Endothelial cell of umbilical vein (primary cell): ENCODE results near the gene ZNF184. TPM values are rescaled to one million over a fixed set of nuclear protein-coding genes. Genes with fewer than 3 reads are reported as not detected.

Experiments
- BruUV-seq: library from RNA; stranded (reverse); fragments of 400-500 nt; replicated peaks from 2 replicates; lab custom pipeline; 2021; lab: Mats Ljungman, UMichigan
- CTCF ChIA-PET: fragments of 300-600, 350-600 bp; sonication (Branson Sonifier 250); formaldehyde crosslinking; loops from one replicate; lab custom pipeline; 2021; ENCODE audit warnings: antibody characterized with exemption, inconsistent platforms; lab: Charles Lee
- POLR2A ChIA-PET: fragments of 300-600, 350-600 bp; sonication (Branson Sonifier 250); formaldehyde crosslinking; loops from one replicate; lab custom pipeline; 2021; ENCODE audit warnings: antibody characterized with exemption, inconsistent platforms; lab: Charles Lee
- DNase-seq: peaks from one replicate; pipeline ENCODE4 v3.0.0-alpha.2; 2011; ENCODE audit warnings: low read depth, low spot score
- FAIRE-seq: peaks from 2 replicates; lab custom pipeline; 2011; peaks lifted over from hg19 to GRCh38; lab: Jason Lieb, UNC
- H2AFZ ChIP-seq: 2 replicates; pipeline ENCODE4 v1.6.0; 2012; ENCODE audit warnings: low read depth, low read length, control low read depth, inconsistent platforms
- H3K27ac ChIP-seq: 2 replicates; pipeline ENCODE4 v1.5.1; 2011; ENCODE audit warnings: low read depth, mild to moderate bottlenecking, control low read depth, low read length, moderate library complexity; ENCODE audit not compliant: insufficient read depth
- H3K27me3 ChIP-seq, 2 experiments: 2 replicates each; pipeline versions ENCODE4 v1.6.0 to v1.6.1; 2011; ENCODE audit warnings: low read length in 2 of 2, mixed read lengths in 1 of 2; ENCODE audit not compliant: control insufficient read depth in 2 of 2, insufficient read depth in 2 of 2
- H3K36me3 ChIP-seq, 2 experiments: 2 replicates in 1 of 2; 3 replicates in 1 of 2; pipeline ENCODE4 v1.5.1; 2011; ENCODE audit warnings: low read length in 2 of 2, mild to moderate bottlenecking in 1 of 2, moderate library complexity in 1 of 2; ENCODE audit not compliant: control insufficient read depth in 2 of 2, insufficient read depth in 2 of 2; ENCODE audit errors: extremely low read depth in 1 of 2
- H3K4me1 ChIP-seq: 3 replicates; pipeline ENCODE4 v1.5.1; 2011; ENCODE audit warnings: mild to moderate bottlenecking, low read length; ENCODE audit not compliant: control insufficient read depth, insufficient read depth; ENCODE audit errors: extremely low read depth
- H3K4me2 ChIP-seq: 2 replicates; pipeline ENCODE4 v1.6.1; 2011; ENCODE audit warnings: low read length, control low read depth, mixed read lengths; ENCODE audit not compliant: insufficient read depth
- H3K4me3 ChIP-seq, 3 experiments: fragments of 200-600 bp in 1 of 3; sonication (generic), shearing (Covaris generic) in 1 of 3; replicated peaks in 1 of 3; 2 replicates each; pipeline ENCODE4 v1.5.1; 2011 to 2016; ENCODE audit warnings: control low read depth in 3 of 3, low read length in 3 of 3, mild to moderate bottlenecking in 2 of 3, inconsistent platforms in 1 of 3, low read depth in 1 of 3, moderate library complexity in 1 of 3; ENCODE audit not compliant: insufficient read depth in 1 of 3
- H3K79me2 ChIP-seq: 2 replicates; pipeline ENCODE4 v1.6.0; 2012; ENCODE audit warnings: low read length, inconsistent platforms; ENCODE audit not compliant: control insufficient read depth, insufficient read depth
- H3K9ac ChIP-seq: replicated peaks from 2 replicates; pipeline ENCODE3; 2011; ENCODE audit warnings: low read length, control low read depth; ENCODE audit not compliant: insufficient read depth; ENCODE audit errors: extremely low read depth
- H3K9me1 ChIP-seq: replicated peaks from 3 replicates; pipeline ENCODE4 v1.6.0; 2011; ENCODE audit warnings: mild to moderate bottlenecking, low read length; ENCODE audit not compliant: control insufficient read depth, insufficient read depth; ENCODE audit errors: extremely low read depth
- H3K9me3 ChIP-seq: replicated peaks from 2 replicates; pipeline ENCODE4 v1.5.1; 2012; ENCODE audit warnings: low read length, inconsistent platforms; ENCODE audit not compliant: control insufficient read depth, insufficient read depth
- H4K20me1 ChIP-seq: replicated peaks from 2 replicates; pipeline ENCODE3; 2011; ENCODE audit warnings: mild to moderate bottlenecking, low read length; ENCODE audit not compliant: control insufficient read depth, insufficient read depth; ENCODE audit errors: extremely low read depth
- CTCF ChIP-seq, 2 donors: IDR thresholded peaks; 1 replicate in 1 of 2; 2 replicates in 1 of 2; pipeline ENCODE4 v1.5.1; 2011; ENCODE audit warnings: low read length in 2 of 2, mild to moderate bottlenecking in 2 of 2, moderate library complexity in 2 of 2, control low read depth in 1 of 2, inconsistent platforms in 1 of 2, low read depth in 1 of 2; ENCODE audit not compliant: insufficient read depth in 1 of 2; ENCODE audit errors: extremely low read depth in 1 of 2
- EZH2 ChIP-seq: IDR thresholded peaks from 2 replicates; pipeline ENCODE4 v1.6.1; 2012; ENCODE audit warnings: borderline replicate concordance, low read depth, mild to moderate bottlenecking, moderate library complexity, low read length, inconsistent platforms; ENCODE audit not compliant: severe bottlenecking
- FOS ChIP-seq: IDR thresholded peaks from 2 replicates; pipeline ENCODE4 v1.6.1; 2011; ENCODE audit warnings: mild to moderate bottlenecking, low read length, moderate library complexity, borderline replicate concordance; ENCODE audit not compliant: insufficient read depth
- GATA2 ChIP-seq: IDR thresholded peaks from 2 replicates; pipeline ENCODE4 v1.7.0; 2011; ENCODE audit warnings: low read depth, mild to moderate bottlenecking, moderate library complexity, mixed read lengths, low read length; ENCODE audit not compliant: insufficient read length, insufficient read depth
- JUN ChIP-seq: IDR thresholded peaks from 2 replicates; pipeline ENCODE4 v1.6.1; 2011; ENCODE audit warnings: borderline replicate concordance, low read depth; ENCODE audit not compliant: insufficient read length, insufficient read depth
- MAX ChIP-seq: IDR thresholded peaks from 2 replicates; pipeline ENCODE4 v1.6.1; 2011; ENCODE audit not compliant: insufficient read depth, insufficient read length
- MYC ChIP-seq: IDR thresholded peaks from one replicate; pipeline ENCODE4 v1.6.1; 2011; ENCODE audit warnings: mild to moderate bottlenecking, low read depth, low read length
- POLR2A ChIP-seq: IDR thresholded peaks from 2 replicates; pipeline ENCODE4 v1.6.1; 2012; ENCODE audit warnings: low read depth, mild to moderate bottlenecking, control low read depth, low read length
- POLR2AphosphoS5 ChIP-seq: IDR thresholded peaks from 2 replicates; pipeline ENCODE4 v1.6.1; 2012; ENCODE audit warnings: low read depth, mild to moderate bottlenecking, control low read depth, low read length, moderate library complexity; ENCODE audit not compliant: insufficient read depth
- dilution Hi-C: fragments of 300-500 bp; cut with MboI; formaldehyde crosslinking; loops from one replicate; pipeline ENCODE4 v1.15.0; 2019; ENCODE audit warnings: low sequenced_read_pairs; ENCODE audit not compliant: extremely low pct_ligation_motif_present
- intact Hi-C: fragments of 100-400 bp; cut with micrococcal nuclease; formaldehyde crosslinking; loops from one replicate; pipeline ENCODE4 v1.10.0; 2022
- polyA plus RNA-seq, 4 experiments: library from polyadenylated mRNA; depleted of rRNA in 3 of 4; stranded (reverse) in 3 of 4; unstranded in 1 of 4; fragments of >200 nt; gene quantifications; 2 replicates each; pipeline versions ENCODE4 v1.2.1 to v1.2.3, GENCODE V29; 2011 to 2012; ENCODE audit warnings: missing spikeins in 1 of 4
- total RNA-seq: library from RNA; stranded (reverse); gene quantifications from 2 replicates; pipeline ENCODE4 v1.2.3, GENCODE V29; 2021

The ZNF184 gene
- total and polyA plus RNA-seq, 2 donors (not counting 3 experiments of a cell fraction or from before 2014, with no cell fraction given), result 1.6 to 6.5 TPM

DNA sequence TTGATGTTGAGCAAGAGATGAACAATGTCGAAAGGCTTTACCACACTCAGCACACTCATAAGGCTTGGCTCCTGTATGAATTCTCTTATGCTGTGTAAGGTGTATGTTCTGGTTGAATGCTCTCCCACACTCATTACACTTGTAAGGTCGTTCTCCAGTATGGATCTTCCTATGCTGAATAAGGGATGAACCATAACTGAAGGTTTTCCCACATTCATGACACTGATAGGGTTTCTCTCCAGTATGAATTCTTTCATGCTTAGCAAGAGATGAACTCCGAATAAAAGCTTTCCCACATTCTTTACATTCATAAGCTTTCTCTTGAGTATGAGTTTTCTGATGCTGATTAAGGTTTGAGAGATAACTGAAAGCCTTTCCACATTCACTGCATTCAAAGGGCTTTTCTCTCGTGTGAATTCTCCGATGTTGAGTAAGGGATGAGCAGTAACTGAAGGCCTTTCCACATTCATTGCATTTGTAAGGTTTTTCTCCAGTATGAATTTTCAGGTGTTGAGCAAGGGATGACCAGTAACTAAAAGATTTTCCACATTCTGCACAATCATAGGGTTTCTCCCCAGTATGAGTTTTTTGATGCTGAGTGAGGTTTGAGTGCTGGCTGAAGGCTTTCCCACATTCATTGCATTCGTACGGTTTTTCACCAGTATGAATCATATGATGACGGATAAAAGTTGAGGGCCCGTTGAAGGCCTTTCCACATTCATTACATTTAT lies 21.1 kb downstream of the ZNF184 start:
- no peak for DNase-seq
- no peaks in the 10 kb centered on the region for H3K27me3 ChIP-seq
- H3K27ac ChIP-seq, result no peak overlapping the region
- dilution Hi-C loops (no loop called here), intact Hi-C loops (no loop called here)
- TSS peak; percentile 4 for BruUV-seq
- CTCF ChIA-PET, result no interaction called here
- TF ChIP-seq GATA2, result no peak
- no peak for TF ChIP-seq POLR2AphosphoS5
- TF ChIP-seq MYC, result no peak
- no peak for TF ChIP-seq POLR2A
- TF ChIP-seq EZH2, result no peak
- TF ChIP-seq CTCF (IDR thresholded peaks at IDR 0.05; ENCODE audit: extremely low read depth in 1 of 2, insufficient read depth in 1 of 2, low read depth in 1 of 2, low read length in 2 of 2), result no peak
- no peak for TF ChIP-seq MAX
- no peak for TF ChIP-seq FOS
- no peak for TF ChIP-seq JUN
- no peak overlapping the region for H3K4me3 ChIP-seq
- H3K4me2 ChIP-seq, result no peak overlapping the region
- H2AFZ ChIP-seq, result no peak overlapping the region
- H4K20me1 ChIP-seq, result no peaks in the 10 kb centered on the region
- POLR2A ChIA-PET, result no interaction called here
- no peak overlapping the region for H3K9ac ChIP-seq
- no peaks in the 10 kb centered on the region for H3K79me2 ChIP-seq
- no peaks in the 10 kb centered on the region for H3K9me1 ChIP-seq
- no peak for FAIRE-seq
- peaks cover 19 to 20% of the 10 kb centered on the region in 2 experiments for H3K36me3 ChIP-seq
- no peaks in the 10 kb centered on the region for H3K4me1 ChIP-seq
- peaks cover 37% of the 10 kb centered on the region for H3K9me3 ChIP-seq
